ENCODE results near the gene RAB9B. TPM values are rescaled to one million over a fixed set of nuclear protein-coding genes. Genes with fewer than 3 reads are reported as not detected.

The RAB9B gene
- polyA plus RNA-seq, 2 donors: 0.45 to 1.0 TPM

GRCh38 chrX:103779141-103779789, 52.8 kb downstream of the RAB9B start:
- Histone ChIP-seq H3K27me3 (ENCODE audit: control insufficient read depth in 1 of 2, insufficient read depth in 2 of 2, low read length in 2 of 2) (peaks cover 0 to 7% of the 10 kb centered on the region in 2 donors), H3K4me3 (ENCODE audit: low read depth in 1 of 2, low read length in 2 of 2) (no peak overlapping the region), H3K27ac (ENCODE audit: low read depth in 2 of 2, low read length in 1 of 2) (no peak overlapping the region), H3K9me3 (ENCODE audit: control insufficient read depth in 2 of 2, insufficient read depth in 1 of 2, low read depth in 1 of 2, low read length in 1 of 2) (no peaks in the 10 kb centered on the region), H3K36me3 (ENCODE audit: control insufficient read depth in 2 of 2, insufficient read depth in 2 of 2, low read length in 1 of 2) (no peaks in the 10 kb centered on the region), H3K4me1 (ENCODE audit: control insufficient read depth in 2 of 2, insufficient read depth in 2 of 2, low read length in 1 of 2) (peaks cover 0 to 3% of the 10 kb centered on the region in 2 donors)
- WGBS, 2 donors: 50 to 69% methylated on average over 6 of the region's 6 CpGs

GRCh38 chrX:103776546-103776945, 55.5 kb downstream of the RAB9B start, which contains the start of gene PLP1:
Gene PLP1, plus strand, starts transcription at chrX:103776840. Its CDS starts 156 bp downstream, at chrX:103776996.
- Histone ChIP-seq H3K36me3 (ENCODE audit: control insufficient read depth in 2 of 2, insufficient read depth in 2 of 2, low read length in 1 of 2) (no peaks in the 10 kb centered on the region), H3K27me3 (ENCODE audit: control insufficient read depth in 1 of 2, insufficient read depth in 2 of 2, low read length in 2 of 2) (peaks cover 0 to 7% of the 10 kb centered on the region in 2 donors), H3K27ac (ENCODE audit: low read depth in 2 of 2, low read length in 1 of 2) (no peak within 1 kb of the TSS), H3K9me3 (ENCODE audit: control insufficient read depth in 2 of 2, insufficient read depth in 1 of 2, low read depth in 1 of 2, low read length in 1 of 2) (no peaks in the 10 kb centered on the region), H3K4me3 (ENCODE audit: low read depth in 1 of 2, low read length in 2 of 2) (no peak within 1 kb of the TSS), H3K4me1 (ENCODE audit: control insufficient read depth in 2 of 2, insufficient read depth in 2 of 2, low read length in 1 of 2) (no peaks in the 10 kb centered on the region)
- WGBS, 2 donors: 69 to 79% methylated on average over 2 of the region's 2 CpGs

GRCh38 chrX:103774070-103774642, 57.9 kb downstream of the RAB9B start:
- H3K27ac ChIP-seq (ENCODE audit: low read depth in 2 of 2, low read length in 1 of 2): no peak overlapping the region
- H3K9me3 ChIP-seq (ENCODE audit: control insufficient read depth in 2 of 2, insufficient read depth in 1 of 2, low read depth in 1 of 2, low read length in 1 of 2): no peaks in the 10 kb centered on the region
- peaks cover 0 to 7% of the 10 kb centered on the region in 2 donors for H3K27me3 ChIP-seq (ENCODE audit: control insufficient read depth in 1 of 2, insufficient read depth in 2 of 2, low read length in 2 of 2)
- H3K4me3 ChIP-seq (ENCODE audit: low read depth in 1 of 2, low read length in 2 of 2): no peak overlapping the region
- H3K36me3 ChIP-seq (ENCODE audit: control insufficient read depth in 2 of 2, insufficient read depth in 2 of 2, low read length in 1 of 2): no peaks in the 10 kb centered on the region
- H3K4me1 ChIP-seq (ENCODE audit: control insufficient read depth in 2 of 2, insufficient read depth in 2 of 2, low read length in 1 of 2): no peaks in the 10 kb centered on the region
- 65 to 73% methylated on average over 6 of the region's 6 CpGs for WGBS, 2 donors

- Histone ChIP-seq H3K27ac (ENCODE audit: low read depth in 2 of 2, low read length in 1 of 2) (no peak overlapping the region), H3K4me1 (ENCODE audit: control insufficient read depth in 2 of 2, insufficient read depth in 2 of 2, low read length in 1 of 2) (no peaks in the 10 kb centered on the region), H3K36me3 (ENCODE audit: control insufficient read depth in 2 of 2, insufficient read depth in 2 of 2, low read length in 1 of 2) (no peaks in the 10 kb centered on the region), H3K9me3 (ENCODE audit: control insufficient read depth in 2 of 2, insufficient read depth in 1 of 2, low read depth in 1 of 2, low read length in 1 of 2) (no peaks in the 10 kb centered on the region), H3K4me3 (ENCODE audit: low read depth in 1 of 2, low read length in 2 of 2) (no peak overlapping the region), H3K27me3 (ENCODE audit: control insufficient read depth in 1 of 2, insufficient read depth in 2 of 2, low read length in 2 of 2) (peaks cover 0 to 7% of the 10 kb centered on the region in 2 donors)
- WGBS, 2 donors: 45 to 63% methylated on average over 3 of the region's 3 CpGs
Measured at GRCh38 chrX:103773445-103773844, 58.6 kb downstream of the RAB9B start.

Other genes with a start within 250 kb of the RAB9B start
- gene TCEAL4, start 246.7 kb downstream of the RAB9B start, polyA plus RNA-seq: 100 to 1,000 TPM in 1 of 2 donors, 10 to 100 TPM in 1; 94.8 to 124 TPM
- gene TCEAL3, start 224.3 kb downstream of the RAB9B start, polyA plus RNA-seq: 10 to 100 TPM in 1 of 2 donors, 1 to 10 TPM in 1; 9.5 to 19.7 TPM
- gene TCEAL1, start 203.3 kb downstream of the RAB9B start, polyA plus RNA-seq: 10 to 100 TPM; 13.3 to 25.9 TPM
- 100 to 1,000 TPM; 161 to 242 TPM for gene MORF4L2, start 145.6 kb downstream of the RAB9B start, polyA plus RNA-seq
- under 1 TPM in 1 of 2 donors, not detected in 1; 0.05 TPM for gene TMEM31, start 121.3 kb downstream of the RAB9B start, polyA plus RNA-seq
- gene PLP1, start 55.4 kb downstream of the RAB9B start, polyA plus RNA-seq: 1 to 10 TPM in 1 of 2 donors, under 1 TPM in 1; 0.94 to 2.3 TPM
- gene TMSB15B, start 130.4 kb upstream of the RAB9B start, polyA plus RNA-seq: 1 to 10 TPM; 1.1 to 2.1 TPM
- not detected for gene H2BW1, start 181.5 kb upstream of the RAB9B start, polyA plus RNA-seq
- gene H2BW2, start 207.7 kb upstream of the RAB9B start, polyA plus RNA-seq: not detected
- under 1 TPM; 0.24 to 0.28 TPM for gene TMSB15C, start 244.0 kb upstream of the RAB9B start, polyA plus RNA-seq